Measurements from ENCODE around the gene FAM193B. TPM values are rescaled to one million over a fixed set of nuclear protein-coding genes. Genes with fewer than 3 reads are reported as not detected.
A peak's percentile ranks its signal among the peaks of the same experiment; 100 is the strongest.

Gene FAM193B
- total and polyA plus RNA-seq, 9 of the 15 experiments (the other 6 are each of a cell fraction or from before 2014, with no cell fraction given): 4.4 to 76.4 (median 37.3) TPM

DNA sequence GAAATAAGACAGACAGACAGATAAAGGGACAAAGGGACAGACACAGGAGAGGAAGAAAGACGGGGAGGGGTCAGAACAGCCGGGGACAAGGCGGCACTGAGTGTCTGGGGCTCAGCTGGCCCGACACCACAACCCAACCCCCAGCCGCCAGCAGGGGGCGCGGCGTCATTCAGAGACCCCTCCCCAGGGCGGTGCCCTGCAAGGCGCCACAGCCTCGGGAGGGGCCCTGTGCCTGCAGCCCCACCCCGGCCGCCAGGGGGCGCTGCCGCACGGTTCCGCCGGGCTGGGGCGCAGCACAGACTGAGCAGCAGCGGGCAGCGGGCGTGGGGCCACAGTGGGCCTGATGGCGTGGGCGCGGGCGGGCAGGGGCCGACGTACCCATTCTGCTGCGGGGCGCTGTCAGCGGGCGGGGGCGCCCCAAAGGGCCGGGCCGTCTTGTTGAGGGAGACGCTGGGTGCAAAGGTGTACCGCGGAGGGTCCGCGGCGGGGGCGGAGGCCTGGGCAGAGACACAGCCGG, 62.9 kb downstream of the FAM193B start (continued):
- TF ChIP-seq HNRNPL (IDR thresholded peaks at IDR 0.05; ENCODE audit: low read depth, low read length): peak; percentile 93
- TF ChIP-seq NUFIP1 (IDR thresholded peaks at IDR 0.05; ENCODE audit: partially characterized antibody): no peak
- TF ChIP-seq GTF2F1 (IDR thresholded peaks at IDR 0.05; ENCODE audit: low read depth, low read length): peak; percentile 56; the same call in 1 of the 2 replicates
- peak in 1 of 2 experiments; percentile 49; a peak in 1 of 4 replicates for TF ChIP-seq TEAD1 (CRISPR knock-in tag; IDR thresholded peaks at IDR 0.05)
- TF ChIP-seq CREBBP (IDR thresholded peaks at IDR 0.05; ENCODE audit: low read depth, low read length): no peak
- TF ChIP-seq, protein P1, sequence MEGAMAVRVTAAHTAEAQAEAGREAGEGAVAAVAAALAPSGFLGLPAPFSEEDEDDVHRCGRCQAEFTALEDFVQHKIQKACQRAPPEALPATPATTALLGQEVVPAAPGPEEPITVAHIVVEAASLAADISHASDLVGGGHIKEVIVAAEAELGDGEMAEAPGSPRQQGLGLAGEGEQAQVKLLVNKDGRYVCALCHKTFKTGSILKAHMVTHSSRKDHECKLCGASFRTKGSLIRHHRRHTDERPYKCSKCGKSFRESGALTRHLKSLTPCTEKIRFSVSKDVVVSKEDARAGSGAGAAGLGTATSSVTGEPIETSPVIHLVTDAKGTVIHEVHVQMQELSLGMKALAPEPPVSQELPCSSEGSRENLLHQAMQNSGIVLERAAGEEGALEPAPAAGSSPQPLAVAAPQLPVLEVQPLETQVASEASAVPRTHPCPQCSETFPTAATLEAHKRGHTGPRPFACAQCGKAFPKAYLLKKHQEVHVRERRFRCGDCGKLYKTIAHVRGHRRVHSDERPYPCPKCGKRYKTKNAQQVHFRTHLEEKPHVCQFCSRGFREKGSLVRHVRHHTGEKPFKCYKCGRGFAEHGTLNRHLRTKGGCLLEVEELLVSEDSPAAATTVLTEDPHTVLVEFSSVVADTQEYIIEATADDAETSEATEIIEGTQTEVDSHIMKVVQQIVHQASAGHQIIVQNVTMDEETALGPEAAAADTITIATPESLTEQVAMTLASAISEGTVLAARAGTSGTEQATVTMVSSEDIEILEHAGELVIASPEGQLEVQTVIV (CRISPR knock-in tag; IDR thresholded peaks at IDR 0.05; ENCODE audit: borderline replicate concordance): no peak
- TF ChIP-seq TAF7 (tag; IDR thresholded peaks at IDR 0.05): no peak
- TF ChIP-seq, protein P2, sequence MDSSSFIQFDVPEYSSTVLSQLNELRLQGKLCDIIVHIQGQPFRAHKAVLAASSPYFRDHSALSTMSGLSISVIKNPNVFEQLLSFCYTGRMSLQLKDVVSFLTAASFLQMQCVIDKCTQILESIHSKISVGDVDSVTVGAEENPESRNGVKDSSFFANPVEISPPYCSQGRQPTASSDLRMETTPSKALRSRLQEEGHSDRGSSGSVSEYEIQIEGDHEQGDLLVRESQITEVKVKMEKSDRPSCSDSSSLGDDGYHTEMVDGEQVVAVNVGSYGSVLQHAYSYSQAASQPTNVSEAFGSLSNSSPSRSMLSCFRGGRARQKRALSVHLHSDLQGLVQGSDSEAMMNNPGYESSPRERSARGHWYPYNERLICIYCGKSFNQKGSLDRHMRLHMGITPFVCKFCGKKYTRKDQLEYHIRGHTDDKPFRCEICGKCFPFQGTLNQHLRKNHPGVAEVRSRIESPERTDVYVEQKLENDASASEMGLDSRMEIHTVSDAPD (CRISPR knock-in tag; IDR thresholded peaks at IDR 0.05): no peak
- TF ChIP-seq ZNF436 (CRISPR knock-in tag; IDR thresholded peaks at IDR 0.05): no peak
- TF ChIP-seq SAFB2 (IDR thresholded peaks at IDR 0.05; ENCODE audit: borderline replicate concordance, low read depth, low read length, severe bottlenecking): no peak
- TF ChIP-seq, protein P3, sequence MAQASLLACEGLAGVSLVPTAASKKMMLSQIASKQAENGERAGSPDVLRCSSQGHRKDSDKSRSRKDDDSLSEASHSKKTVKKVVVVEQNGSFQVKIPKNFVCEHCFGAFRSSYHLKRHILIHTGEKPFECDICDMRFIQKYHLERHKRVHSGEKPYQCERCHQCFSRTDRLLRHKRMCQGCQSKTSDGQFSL (CRISPR knock-in tag; IDR thresholded peaks at IDR 0.05): peak; percentile 92
- TF ChIP-seq, protein P3 (tag; IDR thresholded peaks at IDR 0.05): peak in 1 of 2 experiments; percentile 48; a peak in 1 of 4 replicates
- TF ChIP-seq, protein P4, sequence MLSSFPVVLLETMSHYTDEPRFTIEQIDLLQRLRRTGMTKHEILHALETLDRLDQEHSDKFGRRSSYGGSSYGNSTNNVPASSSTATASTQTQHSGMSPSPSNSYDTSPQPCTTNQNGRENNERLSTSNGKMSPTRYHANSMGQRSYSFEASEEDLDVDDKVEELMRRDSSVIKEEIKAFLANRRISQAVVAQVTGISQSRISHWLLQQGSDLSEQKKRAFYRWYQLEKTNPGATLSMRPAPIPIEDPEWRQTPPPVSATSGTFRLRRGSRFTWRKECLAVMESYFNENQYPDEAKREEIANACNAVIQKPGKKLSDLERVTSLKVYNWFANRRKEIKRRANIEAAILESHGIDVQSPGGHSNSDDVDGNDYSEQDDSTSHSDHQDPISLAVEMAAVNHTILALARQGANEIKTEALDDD (IDR thresholded peaks at IDR 0.05): no peak
- TF ChIP-seq, protein P5, sequence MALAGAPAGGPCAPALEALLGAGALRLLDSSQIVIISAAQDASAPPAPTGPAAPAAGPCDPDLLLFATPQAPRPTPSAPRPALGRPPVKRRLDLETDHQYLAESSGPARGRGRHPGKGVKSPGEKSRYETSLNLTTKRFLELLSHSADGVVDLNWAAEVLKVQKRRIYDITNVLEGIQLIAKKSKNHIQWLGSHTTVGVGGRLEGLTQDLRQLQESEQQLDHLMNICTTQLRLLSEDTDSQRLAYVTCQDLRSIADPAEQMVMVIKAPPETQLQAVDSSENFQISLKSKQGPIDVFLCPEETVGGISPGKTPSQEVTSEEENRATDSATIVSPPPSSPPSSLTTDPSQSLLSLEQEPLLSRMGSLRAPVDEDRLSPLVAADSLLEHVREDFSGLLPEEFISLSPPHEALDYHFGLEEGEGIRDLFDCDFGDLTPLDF (CRISPR knock-in tag; IDR thresholded peaks at IDR 0.05): peak; percentile 84; the same call in 1 of the 2 replicates
- TF ChIP-seq GATA2 (CRISPR knock-in tag; IDR thresholded peaks at IDR 0.05): no peak
- TF ChIP-seq IFI16 (CRISPR knock-in tag; IDR thresholded peaks at IDR 0.05): no peak
- TF ChIP-seq ILK (tag; IDR thresholded peaks at IDR 0.05; ENCODE audit: borderline replicate concordance, low read depth): no peak
- TF ChIP-seq TCF7L2 (IDR thresholded peaks at IDR 0.05; ENCODE audit: low read depth, low read length): no peak
- no peak for TF ChIP-seq POU5F1 (IDR thresholded peaks at IDR 0.05; ENCODE audit: borderline replicate concordance, low read depth, low read length, partially characterized antibody)
- peak; percentile 60 for TF ChIP-seq HNRNPK (IDR thresholded peaks at IDR 0.05; ENCODE audit: low read depth, low read length, poor library complexity, severe bottlenecking)
- TF ChIP-seq POLR2G (IDR thresholded peaks at IDR 0.05; ENCODE audit: low read depth, low read length): peak; percentile 55; the same call in 1 of the 2 replicates

All from K562 (cell line).